ENCODE data around the gene RPL18. TPM values are rescaled to one million over a fixed set of nuclear protein-coding genes. Genes with fewer than 3 reads are reported as not detected.
"Not testable (repeated sequence)": the region's sequence is repeated elsewhere in the genome, so short reads cannot be mapped to it uniquely, and the experiment has no call there.

The RPL18 gene
- total RNA-seq, result 876 TPM
- long read RNA-seq, transcript RPL18-213 (5 exons, 1,645 nt), result minor isoform, 6 of 86 reads
- long read RNA-seq, transcript RPL18-208 (7 exons, 1,004 nt), result major isoform, 62 of 86 reads
- long read RNA-seq, partial matches to known transcripts, result 8 of 86 reads
- long read RNA-seq, other reads (novel, unspliced or antisense), result 7 of 86 reads

DNA sequence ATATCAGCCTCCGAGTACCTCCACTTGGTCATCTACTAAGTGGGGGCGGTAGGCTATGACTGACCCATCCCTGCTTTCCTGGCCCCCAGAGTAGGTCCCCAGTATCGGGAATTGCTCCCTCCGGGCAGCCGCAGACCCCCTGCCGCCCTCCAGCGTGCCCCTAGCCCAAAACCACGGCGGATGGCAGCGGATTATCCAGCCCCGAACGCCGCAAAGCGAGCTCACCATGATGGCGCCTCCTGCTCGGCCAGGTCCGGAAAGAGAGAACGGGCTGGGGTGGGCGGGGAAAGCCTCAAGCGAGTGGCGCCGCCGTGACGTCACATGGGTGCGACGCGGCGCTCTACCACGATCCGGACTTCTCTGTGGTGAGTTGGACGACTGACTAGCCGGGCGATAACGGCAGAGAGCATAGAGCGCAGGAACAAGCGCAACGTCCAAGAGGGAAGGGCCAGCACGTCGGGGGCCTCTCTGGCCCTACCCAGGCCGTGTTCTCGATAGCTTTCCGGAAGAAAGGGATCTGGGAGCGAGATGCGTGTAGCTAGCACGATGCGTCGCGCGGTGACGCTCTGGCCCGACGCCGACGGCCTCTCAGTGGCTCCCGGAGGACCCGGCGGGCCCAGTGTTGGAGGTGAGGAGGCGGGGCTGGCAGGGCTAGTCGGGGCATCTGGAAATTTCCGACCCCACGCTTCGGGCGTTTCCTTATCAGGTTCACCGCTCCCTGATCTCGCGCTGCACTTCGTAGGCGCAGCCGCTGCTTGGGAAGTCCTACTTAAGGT is at the start of gene RPL18, which contains the start of gene SPHK2:
RPL18 (minus strand) TSS at position 263 of the 776 bp plus-strand sequence; CDS start at position 228, 35 bp downstream.
SPHK2 (plus strand) TSS at position 591 of the 776 bp plus-strand sequence. CDS start 1,009 bp downstream, outside the sequence.
- DNase-seq (ENCODE audit: low spot score), result peak; percentile 99

DNA sequence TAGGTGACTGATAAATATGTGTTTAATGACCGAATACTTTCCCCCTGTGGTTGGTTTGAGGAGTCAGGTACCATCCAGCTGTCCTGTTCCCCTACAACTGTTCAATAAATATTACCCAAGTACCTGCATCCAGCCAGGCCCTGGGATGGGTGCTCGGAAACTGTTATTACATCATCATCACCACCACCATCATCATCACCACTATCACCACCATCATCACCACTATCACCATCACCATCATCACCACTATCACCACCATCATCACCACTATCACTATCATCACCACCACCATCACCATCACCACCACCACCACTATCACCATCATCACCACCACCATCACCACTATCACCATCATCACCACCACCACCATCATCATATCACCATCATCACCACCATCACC is 49.8 kb upstream of the RPL18 start:
- DNase-seq (ENCODE audit: low spot score), result no peak

DNA sequence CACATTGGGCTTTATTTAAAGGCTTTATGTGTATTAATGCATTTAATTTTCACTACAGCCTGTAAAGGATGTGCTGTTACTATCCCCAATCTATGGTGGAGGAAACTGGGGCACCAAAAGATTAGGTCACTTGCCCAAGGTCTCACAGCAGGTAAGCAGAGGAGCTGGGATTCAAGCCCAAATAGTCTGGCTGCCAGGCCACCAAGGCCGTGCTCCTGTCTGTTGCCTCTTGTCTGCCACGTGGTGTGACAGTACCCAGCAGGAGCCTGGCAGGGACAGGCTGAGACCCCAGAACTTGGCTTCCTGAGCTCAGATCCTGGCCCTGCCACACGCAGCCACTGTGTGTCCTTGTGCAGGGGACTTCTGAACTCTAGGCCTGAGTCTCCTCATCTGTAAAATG is 49.4 kb upstream of the RPL18 start:
- DNase-seq (ENCODE audit: low spot score), result no peak

DNA sequence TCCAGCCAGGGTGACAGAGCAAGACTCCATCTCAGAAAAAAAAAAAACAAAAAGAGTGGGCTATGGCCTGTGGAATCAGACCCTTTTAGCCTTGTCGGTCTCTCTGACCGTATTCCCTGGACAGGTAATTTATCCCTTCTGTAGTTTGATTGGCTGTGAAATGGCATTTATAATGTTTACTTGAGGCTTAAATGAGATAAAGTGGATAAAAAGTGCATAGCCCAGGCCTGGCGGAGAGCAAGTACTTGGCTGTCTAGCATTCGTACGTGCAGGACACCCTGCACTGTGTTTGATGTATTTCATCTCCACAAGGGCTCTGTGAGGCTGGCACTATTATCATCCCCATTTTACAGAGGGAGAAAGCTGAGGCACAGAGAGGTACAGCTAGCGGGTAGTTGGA is 46.8 kb upstream of the RPL18 start:
- no peak for DNase-seq (ENCODE audit: low spot score)

DNA sequence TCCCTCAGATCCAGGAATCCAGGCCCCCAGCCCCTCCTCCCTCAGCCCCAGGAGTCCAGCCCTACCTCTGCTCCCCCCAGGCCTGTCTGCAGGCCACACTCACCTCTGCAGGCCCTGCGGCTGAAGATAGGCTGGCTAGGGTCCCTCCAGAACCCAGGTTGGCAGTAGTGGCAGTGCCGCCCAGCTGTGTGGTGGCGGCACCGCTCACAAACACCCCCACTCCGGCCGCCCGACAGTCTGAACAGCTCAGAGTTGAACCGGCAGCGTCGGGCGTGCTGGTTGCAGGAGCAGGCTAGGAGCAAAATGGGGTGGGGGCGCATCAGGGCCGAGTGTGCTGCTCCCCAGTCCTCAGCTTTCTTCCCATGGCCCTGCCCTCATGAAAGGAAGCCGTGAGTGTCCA is 45.5 kb upstream of the RPL18 start:
- DNase-seq (ENCODE audit: low spot score), result no peak

DNA sequence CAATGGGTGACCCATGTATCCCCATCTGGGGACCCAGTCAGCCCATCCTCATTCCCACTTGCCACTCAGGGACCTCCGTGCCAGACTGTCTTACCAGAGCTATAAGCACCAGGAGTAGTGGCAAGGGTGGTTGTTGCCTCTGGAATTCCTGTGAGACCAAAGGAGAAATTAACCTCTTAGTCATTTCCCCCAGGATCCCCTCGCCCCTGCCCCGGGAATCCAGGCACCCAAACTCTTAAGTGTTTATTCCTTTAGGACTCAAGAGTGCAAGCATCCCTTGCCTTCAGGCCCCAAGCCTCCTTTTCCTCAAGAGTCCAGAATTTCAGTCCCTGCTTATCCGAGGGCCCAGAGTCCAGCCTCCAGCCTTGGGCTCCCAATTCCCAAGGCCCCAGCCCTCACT is 44.7 kb upstream of the RPL18 start:
- no peak for DNase-seq (ENCODE audit: low spot score)

DNA sequence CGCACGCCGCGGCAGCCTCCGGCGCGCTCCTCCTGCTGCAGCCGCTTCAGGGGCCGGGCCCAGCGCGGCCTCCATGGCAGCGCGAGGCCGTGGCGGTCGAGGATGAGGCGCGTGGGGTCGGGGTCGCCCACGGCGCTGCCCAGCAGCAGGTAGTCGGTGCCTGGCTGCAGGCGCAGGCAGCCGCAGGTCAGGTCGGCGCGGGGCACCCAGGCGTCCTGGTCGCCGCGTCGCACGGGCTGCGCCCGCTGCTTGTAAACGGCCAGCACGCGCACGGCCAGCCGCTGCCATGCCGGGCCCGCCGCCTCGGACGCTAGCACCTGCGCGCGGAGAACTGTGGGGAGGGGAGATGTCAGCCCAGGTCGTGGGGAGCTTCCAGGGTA is 42.7 kb upstream of the RPL18 start:
- no peak for DNase-seq (ENCODE audit: low spot score)

DNA sequence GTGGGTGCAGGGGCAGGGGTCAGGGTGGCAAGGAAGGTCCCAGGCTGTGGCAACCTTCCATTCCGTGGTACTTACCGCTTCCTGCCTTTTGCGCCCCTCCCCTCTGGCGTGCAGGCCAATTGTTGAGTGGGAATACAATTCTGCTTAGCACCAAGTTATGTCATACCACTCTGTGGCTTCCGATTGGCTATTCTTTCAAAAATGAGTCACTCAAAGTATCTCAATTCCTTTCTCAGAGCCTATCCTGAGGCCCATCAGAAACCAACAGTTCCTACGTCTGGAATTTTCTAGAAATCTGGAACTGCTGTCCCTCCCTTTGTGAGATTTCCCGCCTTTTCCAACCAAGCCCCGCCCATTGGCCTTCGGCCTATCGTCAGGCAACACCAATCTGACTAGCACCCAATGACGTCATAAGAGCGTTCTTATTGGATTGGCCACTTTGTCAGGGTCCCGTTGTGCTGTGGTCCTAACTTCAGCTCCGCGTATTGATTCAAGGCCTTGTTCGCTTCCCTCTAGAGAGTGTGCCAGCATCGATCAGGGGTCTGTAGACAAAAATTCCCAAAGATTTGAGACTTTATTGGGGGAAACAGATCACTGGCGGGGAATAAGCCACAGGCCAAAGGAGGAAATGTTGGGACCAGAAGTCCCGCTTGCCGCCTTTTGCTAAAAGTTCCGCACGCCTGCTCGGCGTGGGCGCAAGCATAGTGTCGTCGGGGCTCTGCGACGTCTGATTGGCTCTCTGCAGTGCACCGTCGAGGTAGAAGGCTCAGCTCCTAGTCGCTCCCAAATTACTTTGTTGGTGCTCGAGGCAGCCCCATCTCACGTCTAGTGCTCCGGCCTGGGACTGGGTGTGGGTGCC is 42.1 kb upstream of the RPL18 start:
- no peak for DNase-seq (ENCODE audit: low spot score)

DNA sequence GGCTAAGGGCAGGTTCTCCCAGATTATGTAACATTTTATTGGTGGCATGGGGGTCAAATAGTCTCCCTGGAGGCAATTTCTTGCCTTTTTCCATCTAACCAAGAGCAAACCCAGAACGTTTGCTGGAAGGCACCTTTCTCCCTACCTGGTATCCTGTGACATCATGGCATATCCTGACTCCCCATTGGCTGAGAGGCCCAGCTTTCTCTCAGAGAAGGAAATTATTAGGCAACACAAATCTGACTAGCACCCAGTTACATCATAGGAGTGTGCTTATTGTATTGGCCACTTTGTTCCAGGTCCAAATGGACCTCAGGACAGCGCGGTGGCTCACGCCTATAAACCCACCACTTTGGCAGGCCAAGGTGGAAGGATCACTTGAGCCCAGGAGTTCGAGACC is 40.8 kb upstream of the RPL18 start:
- no peak for DNase-seq (ENCODE audit: low spot score)

DNA sequence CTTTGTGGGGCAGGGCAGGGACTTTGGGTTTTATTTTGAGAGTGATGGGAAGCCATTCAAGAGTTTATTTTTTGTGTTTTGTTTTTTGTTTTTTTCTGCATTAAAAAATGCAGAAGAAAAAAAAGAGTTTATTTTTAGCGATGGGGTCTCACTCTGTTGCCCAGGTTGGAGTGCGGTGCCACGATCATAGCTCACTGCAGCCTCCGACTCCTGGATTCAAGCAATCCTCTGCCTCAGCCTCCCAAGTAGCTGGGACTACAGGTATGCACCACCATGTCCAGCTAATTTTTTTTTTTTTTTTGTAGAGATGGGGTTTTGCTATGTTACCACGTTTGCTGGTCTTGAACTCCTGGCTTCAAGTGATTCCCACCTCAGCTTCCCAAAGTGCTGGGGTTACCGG is 39.5 kb upstream of the RPL18 start:
- no peak for DNase-seq (ENCODE audit: low spot score)

DNA sequence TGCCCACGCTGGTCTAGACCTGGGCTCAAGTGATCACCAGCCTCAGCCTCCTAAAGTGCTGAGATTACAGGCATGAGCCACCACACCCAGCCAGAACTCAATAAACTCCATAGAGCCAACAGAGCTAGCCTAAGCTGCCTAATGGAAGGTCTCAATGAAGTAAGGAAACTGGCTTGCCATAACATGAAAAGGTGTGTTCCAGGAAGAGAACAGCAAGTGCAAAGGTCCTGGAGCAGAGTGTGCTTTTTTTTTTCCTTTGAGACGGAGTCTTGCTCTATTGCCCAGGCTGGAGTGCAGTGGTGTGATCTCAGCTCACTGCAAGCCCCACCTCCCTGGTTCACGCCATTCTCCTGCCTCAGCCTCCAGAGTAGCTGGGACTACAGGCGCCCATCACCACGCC is 38.9 kb upstream of the RPL18 start:
- DNase-seq (ENCODE audit: low spot score), result not testable (repeated sequence)

DNA sequence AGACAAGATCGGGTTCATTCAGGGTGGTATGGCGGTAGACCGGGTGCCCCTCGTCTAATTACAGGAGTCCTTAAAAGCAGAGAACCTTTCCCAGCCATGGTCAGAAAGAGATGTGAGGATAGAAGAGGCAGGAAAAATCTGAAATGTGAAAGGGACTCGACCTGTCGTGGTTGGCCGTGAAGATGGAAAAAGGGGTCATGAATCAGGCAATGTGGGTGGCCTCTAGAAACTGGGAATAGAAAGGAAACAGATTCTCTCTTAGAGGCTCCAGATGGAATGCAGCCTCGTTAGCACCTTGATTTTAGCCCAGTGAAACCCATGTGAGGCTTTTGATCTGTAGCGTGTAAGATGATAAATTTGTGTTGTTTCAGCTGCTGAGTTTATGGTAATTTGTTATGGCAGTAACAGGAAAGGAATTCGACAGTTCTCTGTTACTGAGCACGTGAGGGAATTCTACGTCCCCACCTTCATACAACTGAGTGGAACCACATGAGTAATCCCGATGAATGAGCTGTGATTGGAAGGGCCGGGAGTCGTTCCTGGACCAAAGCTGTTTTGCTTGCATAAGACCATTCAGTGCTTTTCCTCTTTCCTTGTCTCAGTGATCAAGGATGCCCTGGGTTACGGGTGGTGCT is 38.0 kb upstream of the RPL18 start:
- DNase-seq (ENCODE audit: low spot score), result no peak

DNA sequence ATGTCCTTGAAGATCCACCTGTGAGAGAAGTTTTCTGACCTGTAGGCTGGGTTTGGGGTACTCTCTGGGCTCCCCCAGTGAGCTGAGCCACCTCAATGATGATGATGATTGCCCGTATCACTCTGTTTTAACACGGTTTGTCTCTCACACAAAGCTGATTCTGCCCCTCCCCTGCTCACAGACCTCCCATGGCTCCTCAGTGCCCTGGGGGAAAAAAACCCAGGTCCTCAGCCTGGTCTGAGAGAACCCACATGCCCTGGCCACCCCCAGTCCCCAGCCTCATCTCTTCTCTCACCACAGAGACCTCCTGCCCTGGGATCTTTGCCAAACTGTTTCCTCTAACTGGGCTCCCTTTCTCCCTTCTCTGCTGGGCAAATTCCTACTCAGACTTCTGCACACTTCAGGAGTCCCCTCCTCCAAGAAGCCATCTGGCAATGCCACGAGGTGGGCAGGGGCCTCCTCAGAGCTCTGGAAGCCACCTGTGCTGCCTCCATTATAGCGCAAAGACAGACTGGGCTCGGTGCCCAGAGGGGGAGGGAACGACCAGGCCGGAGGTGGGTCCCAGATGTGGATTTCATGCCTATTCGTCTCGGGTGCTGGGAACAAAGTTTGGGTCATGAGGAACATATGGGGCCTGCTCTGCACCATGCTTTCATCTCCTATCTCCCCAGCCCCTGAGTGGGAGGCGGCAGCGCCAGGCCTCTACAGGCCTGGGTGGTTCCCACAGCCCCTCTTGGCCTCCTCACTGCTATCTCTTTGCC is 35.5 kb upstream of the RPL18 start:
- no peak for DNase-seq (ENCODE audit: low spot score)

DNA sequence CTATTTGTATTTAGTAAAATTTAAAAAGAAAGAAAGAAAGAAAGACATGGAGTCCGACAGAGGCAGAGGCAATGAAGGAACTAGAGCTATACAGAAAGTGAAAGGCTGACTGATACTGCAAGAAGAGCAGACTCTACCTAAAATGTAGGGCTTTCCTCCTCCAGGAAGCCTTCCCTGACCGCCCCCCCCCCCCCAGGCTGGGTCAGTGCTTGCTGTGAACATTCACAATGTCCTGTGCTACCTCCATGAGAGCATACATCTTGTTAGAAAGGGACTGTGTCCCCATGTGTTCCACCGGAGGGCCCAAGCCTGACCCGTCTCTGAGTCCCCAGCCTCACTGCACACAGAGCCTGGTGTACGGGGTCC is 32.7 kb upstream of the RPL18 start:
- no peak for DNase-seq (ENCODE audit: low spot score)

DNA sequence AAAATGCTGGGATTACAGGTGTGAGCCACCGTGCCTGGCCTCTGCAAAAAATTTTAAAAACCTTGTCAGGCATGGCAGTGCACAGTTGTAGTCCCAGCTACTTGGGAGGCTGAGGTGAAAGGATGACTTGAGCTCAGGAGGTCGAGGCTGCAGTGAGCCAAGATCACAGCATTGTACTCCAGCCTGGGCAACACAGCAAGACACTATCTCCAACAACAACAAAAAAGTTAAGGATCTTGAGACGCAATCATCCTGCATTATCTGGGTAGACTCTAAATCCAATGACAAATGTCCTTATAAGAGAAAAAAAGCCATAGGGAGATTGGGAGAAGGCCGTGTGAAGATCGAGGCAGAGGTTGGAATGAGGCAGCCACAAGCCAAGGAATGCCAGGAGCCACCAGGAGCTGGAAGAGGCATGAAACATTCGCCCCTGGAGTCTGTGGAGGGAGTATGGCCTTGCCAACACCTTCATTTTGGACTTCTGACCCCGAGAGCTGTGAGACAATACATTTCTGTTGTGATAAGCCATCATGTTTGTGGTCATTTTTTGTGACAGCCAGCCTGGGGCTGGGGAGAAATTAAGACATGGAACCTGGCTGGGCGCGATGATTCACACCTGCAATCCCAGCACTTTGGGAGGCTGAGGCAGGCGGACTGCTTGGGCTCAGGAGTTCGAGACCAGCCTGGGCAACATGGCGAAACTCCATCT is 32.1 kb upstream of the RPL18 start:
- no peak for DNase-seq (ENCODE audit: low spot score)

DNA sequence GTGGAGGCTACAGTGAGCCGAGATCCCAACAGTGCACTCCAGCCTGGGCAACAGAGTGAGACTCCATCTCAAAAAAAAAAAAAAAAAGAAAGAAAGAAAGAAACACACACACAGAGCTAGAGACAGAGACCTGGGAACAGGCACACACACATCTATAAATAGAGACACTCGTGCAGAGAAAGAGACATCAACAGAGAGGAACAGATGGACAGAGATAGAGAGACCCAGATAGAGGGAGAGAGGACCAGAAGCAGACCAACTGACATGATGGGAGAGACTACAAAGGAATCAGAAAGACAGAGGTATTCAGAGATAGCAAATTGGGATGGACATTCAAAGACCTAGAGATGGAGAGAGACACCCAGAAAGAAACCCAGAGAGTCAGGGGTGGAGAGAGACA is 29.2 kb upstream of the RPL18 start:
- DNase-seq (ENCODE audit: low spot score), result no peak

DNA sequence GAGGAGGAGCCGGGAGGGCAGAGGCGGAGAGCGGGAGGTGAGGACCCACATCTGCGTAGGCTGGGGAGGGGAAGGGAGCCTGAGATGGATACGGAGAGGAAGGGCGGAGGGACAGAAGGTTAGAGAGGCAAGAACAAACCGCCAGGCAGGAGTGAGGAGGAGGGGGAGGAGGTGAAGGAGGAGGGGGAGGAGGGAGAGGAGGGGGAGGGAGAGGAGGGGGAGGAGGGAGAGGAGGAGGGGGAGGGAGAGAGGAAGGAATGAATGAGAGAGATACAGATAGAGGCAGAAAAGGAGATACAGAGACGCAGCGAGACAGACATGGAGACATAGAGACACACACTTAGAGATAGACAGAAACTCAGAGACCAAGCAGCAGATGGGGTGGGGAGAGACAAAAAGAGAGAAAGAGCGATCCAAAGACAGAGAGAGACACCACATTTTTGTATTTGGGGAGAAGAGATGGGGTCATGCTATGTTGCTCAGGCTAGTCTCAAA is 27.8 kb upstream of the RPL18 start:
- no peak for DNase-seq (ENCODE audit: low spot score)

DNA sequence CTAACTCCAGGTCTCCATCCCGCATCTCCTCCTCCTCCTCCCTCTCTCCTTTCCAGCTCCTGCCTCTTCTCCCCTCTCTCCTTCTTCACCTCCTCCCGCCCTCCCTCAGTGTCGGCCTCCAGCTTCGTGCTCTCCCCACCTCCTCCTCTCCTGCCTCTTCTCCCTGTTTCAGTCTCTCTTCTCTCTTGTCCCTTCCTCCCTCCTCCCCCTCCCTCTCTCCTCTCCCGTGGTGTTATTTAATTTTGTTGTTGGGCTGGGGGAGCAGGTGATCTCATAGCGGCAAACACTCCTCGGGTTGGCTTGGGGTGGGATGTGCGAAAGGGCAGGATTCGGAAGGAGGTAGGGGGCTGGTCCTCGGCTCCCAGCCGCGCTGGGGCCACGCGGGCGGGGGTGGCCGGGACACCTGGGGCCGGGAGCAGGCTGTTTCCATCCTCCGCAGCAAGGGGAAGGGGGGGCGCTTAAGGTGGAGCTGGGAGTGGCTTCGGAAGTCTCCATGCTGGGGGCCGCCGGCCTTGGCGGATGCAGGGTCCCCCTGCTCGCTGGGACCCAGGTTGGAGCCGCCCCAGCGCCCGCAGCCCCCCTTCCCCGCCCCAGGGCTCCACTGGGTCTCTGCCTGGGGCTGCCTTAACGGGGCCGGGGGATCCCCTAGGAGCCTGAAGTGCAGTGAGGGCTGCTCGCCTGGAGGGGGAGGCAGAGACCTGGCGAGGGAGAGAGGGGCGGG is 27.2 kb upstream of the RPL18 start, which contains the start of gene CA11:
CA11 (minus strand) TSS at position 187 of the 721 bp plus-strand sequence. CDS start 555 bp downstream, outside the sequence.
- no peak for DNase-seq (ENCODE audit: low spot score)

DNA sequence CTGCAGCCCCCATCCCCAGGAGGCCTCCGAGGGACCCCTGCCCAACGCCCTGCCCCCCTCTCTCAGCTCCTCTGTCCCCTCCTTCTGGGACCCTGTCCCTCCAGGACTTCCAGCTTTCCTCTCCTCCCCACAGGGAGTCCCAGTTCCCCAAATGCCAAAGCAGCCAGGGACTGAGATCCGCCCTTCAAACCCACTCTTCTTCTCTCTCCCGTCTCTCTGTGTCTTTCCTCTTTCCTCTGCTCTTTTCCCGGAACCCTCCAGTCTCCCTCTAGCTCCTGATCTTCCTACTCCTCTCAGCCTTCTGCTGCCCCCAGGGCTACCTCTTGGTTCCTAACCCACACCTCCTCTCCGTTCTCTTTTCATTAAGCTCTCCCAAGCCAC is 26.6 kb upstream of the RPL18 start:
- DNase-seq (ENCODE audit: low spot score), result no peak
